HepG2 (cell line): ENCODE measurements around the gene STXBP4.

ENCODE experiments used
- KMT2B ChIP-seq: IDR thresholded peaks from 2 replicates; pipeline ENCODE4 v1.6.1; 2016; ENCODE audit warnings: missing genetic modification reagents, missing compliant biosample characterization
- ZNF572 ChIP-seq: sonication (generic); formaldehyde crosslinking; IDR thresholded peaks from 2 replicates; pipeline ENCODE4 v1.5.1; 2020; ENCODE audit warnings: mild to moderate bottlenecking, missing genetic modification reagents
- ZNF577 ChIP-seq: sonication (generic); formaldehyde crosslinking; IDR thresholded peaks from 2 replicates; pipeline ENCODE4 v1.4.0; 2020; ENCODE audit warnings: mild to moderate bottlenecking, low read depth, missing genetic modification reagents, borderline replicate concordance
- ZZZ3 ChIP-seq: sonication (generic); formaldehyde crosslinking; IDR thresholded peaks from 2 replicates; pipeline ENCODE4 v1.4.0; 2020; ENCODE audit warnings: missing genetic modification reagents, mild to moderate bottlenecking, borderline replicate concordance

- no peak for TF ChIP-seq ZNF572 (CRISPR knock-in tag)
- TF ChIP-seq ZZZ3 (CRISPR knock-in tag): no peak
- TF ChIP-seq KMT2B (CRISPR knock-in tag): no peak
- no peak for TF ChIP-seq ZNF577 (CRISPR knock-in tag)
Observed at GRCh38 chr17:55198690-55199370, 230.3 kb downstream of the STXBP4 start.
